ENCODE results near the gene PTPRN2.
"Not testable (repeated sequence)": the region's sequence is repeated elsewhere in the genome, so short reads cannot be mapped to it uniquely, and the experiment has no call there.

The PTPRN2 gene

GRCh38 chr7:157994319-157994718 lies 593.3 kb downstream of the PTPRN2 start:
- DNase-seq (ENCODE audit: low read depth), result no peak

DNA sequence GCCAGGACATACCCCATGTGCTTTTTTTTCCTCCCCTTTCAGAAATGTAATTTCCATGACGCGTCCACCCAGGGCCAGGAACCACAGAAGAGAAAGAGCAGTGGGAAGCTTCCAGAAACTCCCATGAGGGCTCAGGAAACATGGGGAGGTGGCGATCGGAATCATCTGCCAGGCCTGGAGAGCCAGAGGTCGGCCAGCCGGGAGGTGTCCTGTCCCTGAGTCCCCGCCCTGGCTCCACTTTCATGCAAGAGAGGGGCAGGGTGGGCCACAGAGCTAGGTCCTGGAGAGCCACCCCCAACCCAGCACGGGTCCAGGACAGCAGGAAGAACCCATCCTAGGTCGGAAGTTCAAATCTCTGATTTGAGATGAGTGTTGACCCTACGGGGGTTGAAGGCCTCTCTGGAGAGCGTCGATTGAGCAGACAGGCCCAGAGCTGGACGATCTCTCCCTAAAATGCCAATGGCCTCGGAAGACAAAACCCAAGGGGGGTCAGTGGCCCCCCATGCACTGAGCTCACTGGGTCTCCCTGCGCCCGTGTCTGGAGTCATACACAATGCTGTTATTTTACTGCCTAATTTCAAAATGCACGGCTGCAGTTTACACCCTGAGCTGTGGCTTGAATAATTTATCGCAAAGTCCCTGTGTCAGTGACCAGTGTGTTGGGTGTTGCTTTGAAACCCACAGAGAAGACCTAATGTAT lies 594.1 kb downstream of the PTPRN2 start:
- DNase-seq (ENCODE audit: low read depth), result no peak

GRCh38 chr7:157992511-157993160 lies 595.0 kb downstream of the PTPRN2 start:
- DNase-seq (ENCODE audit: low read depth), result no peak

DNA sequence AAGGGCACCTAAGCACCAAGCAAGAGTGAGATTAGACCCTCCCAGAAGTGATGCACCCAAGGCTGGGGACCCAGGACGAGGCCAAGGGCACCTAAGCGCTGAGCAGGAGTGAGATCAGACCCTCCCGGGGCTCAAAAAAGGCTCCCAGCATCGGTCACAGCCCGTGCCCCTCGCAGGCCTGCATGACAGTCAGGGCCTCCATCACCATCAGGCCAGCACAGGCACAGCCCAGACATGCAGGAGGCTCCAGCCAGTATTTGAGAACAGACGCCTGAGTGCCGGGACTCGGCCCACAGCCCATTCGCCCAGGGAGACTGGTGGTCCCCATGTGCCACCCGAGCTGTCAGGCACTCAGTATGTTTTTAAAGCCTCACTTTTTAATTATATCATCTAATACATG lies 595.9 kb downstream of the PTPRN2 start:
- no peak for DNase-seq (ENCODE audit: low read depth)

DNA sequence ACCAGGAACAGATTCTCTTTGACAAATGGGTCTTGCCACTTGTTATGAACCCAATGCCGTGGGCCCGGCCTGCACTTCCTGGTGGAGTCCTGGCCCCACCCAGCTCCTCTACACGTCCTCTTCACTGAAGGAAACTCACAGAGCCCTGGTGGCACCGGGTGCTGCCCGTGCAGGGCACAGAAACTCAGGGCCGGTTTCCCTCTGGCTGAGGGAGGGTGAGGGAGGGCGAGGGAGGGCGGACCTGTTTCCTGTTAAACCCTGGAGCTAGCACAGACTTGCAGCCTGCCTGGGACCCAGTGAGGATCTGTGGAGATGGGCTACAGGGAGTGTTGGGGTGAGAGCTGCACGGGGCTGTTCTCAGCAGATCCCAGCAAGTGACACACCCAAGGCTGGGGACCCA lies 596.3 kb downstream of the PTPRN2 start:
- no peak for DNase-seq (ENCODE audit: low read depth)

DNA sequence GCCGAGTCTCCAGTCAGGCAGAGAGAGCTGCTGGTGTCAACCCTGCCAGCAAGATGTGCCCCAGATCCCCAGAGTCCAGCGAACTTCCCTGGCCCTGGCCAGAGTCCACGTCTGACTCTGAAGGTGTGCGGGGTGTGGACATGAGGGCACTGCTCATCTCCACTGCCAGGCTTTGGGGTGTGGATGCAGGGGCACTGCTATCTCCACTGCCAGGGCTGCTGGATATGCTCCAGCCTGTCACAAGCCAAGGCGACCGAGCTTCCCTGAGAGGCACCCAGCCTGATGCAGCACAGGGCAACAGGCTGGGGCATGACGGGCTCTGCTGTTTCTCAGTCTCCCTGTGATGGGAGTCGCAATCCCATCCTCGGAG lies 596.8 kb downstream of the PTPRN2 start:
- DNase-seq (ENCODE audit: low read depth), result no peak

GRCh38 chr7:157990226-157990880 lies 597.3 kb downstream of the PTPRN2 start:
- DNase-seq (ENCODE audit: low read depth), result no peak

DNA sequence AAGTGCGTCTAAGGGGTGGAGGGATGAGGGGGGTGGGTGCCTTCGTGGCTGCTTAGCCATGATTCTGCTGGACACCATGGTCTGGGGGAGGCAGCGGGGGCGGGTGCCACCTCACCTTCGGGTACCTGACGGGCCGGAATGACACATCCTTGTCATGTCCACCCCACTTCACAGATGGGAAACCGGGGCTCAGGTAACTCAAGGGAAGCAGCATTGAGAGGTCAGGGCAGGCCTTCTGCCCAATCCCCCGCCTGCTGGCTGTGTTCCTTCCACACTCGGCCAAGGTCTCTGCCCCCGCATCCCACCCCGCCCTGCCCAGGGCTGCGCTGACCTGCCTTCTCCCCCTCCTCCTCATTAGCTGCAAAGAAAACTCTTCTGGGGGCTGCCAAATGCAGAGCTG lies 598.0 kb downstream of the PTPRN2 start:
- DNase-seq (ENCODE audit: low read depth), result no peak

- no peak for DNase-seq (ENCODE audit: low read depth)
Observed at GRCh38 chr7:157987906-157988305, 599.7 kb downstream of the PTPRN2 start.

DNA sequence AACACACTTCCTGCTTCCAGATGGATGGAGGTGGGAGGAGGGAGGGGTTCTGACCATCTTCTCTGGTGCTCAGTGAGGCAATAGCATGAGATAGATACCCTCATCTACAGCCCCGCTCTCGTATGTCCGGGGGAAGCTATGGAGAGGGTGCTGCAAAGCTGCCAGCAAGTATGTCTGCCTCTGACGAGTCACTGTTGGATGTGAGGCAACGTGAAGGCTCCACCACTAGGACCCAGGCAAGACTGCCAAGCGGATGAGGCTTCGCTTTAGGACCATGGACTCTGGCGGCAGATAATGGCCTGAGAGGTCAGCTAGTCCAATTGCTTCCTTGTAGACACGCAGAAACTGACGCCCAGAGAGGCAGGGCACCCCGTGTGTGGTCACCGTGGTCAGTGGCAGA lies 601.6 kb downstream of the PTPRN2 start:
- no peak for DNase-seq (ENCODE audit: low read depth)

GRCh38 chr7:157985636-157986035 lies 602.0 kb downstream of the PTPRN2 start:
- no peak for DNase-seq (ENCODE audit: low read depth)

- DNase-seq (ENCODE audit: low read depth), result no peak
Observed at GRCh38 chr7:157984423-157985163, 603.0 kb downstream of the PTPRN2 start.

GRCh38 chr7:157983502-157984422 lies 603.9 kb downstream of the PTPRN2 start:
- DNase-seq (ENCODE audit: low read depth), result no peak

DNA sequence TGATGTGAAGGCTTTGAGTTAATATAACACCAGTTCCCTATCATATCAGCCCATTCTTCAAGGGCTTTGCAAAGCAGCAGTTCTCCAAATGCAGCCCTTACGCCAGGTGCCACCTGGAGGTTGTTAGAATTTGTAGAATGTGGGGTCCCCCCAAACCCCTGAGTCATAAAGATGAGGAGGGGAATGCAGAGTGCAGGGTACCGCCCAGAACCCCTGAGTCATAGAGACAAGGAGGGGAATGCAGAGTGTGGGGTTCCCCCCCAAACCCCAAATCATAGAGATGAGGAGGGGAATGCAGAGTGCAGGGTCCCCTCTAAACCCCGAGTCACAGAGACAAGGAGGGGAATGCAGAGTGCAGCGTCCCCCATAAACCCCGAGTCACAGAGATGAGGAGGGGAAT lies 605.8 kb downstream of the PTPRN2 start:
- DNase-seq (ENCODE audit: low read depth), result no peak

GRCh38 chr7:157980774-157981173 lies 606.8 kb downstream of the PTPRN2 start:
- DNase-seq (ENCODE audit: low read depth), result no peak

DNA sequence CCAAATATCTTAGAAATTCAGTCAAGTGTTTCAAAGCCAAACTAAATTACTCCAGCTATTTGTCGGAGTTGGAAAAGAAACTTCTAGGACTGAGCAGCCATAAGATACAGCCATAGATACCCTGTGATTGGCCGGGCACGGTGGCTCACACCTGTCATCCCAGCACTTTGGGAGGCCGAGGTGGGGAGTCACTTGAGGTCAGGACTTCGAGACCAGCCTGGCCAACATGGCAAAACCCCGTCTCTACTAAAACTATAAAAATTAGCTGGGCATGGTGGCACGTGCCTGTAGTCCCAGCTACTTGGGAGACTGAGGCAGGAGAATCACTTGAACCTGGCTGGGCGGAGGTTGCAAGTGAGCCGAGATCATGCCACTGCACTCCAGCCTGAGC lies 607.3 kb downstream of the PTPRN2 start:
- not testable (repeated sequence) for DNase-seq (ENCODE audit: low read depth)

DNA sequence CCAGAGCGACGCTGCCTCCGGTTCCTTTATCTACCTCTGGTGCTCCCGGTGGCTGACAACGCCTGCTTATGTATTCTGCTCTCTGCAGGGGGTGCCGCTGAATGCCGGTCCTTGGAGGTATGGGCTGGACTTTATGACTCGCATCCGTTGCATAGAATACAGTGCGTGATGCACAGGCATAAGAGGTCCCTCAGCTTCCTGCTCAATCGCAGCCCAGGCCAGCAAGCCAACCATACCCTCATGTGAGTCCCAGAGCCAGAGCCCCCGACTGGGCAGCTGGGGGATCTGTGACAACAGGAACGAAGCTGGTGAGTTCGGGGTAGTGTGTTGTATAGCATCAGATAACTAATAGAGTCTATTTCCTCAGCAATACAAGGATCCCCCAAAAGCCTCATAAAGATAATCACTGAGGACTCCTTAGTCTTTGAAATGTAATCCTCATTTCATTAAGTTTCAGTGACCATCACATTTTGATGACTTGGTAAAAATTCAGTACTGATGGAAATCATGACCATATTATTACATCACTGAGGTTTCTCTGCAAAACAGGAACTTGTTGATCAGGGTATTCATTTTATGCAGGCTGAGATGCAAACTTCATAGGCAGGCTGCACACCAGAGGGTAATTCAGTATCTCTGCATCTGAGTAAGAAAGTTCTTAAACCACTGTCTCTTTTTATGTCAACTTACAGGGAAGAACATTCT lies 607.8 kb downstream of the PTPRN2 start:
- no peak for DNase-seq (ENCODE audit: low read depth)

DNA sequence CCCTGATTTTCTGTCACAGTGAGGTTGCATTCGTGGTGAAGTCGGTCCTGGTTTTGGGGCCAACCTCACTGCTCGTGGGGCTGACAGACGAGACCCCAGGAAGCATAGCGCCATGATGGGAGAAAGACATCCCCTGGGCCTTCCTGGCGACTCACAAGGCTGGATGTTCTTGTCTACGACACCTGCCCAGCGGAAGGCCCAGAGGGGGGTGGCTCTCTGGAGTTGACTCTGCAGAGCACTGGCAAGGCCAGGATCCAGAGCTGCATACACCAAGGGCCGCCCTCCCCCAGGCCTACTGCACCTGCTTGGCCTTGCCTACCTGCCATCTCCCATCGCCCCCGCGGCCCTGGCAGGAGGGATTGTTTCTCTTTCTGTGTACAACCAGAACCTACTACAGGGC lies 608.9 kb downstream of the PTPRN2 start:
- no peak for DNase-seq (ENCODE audit: low read depth)

- no peak for DNase-seq (ENCODE audit: low read depth)
Observed at GRCh38 chr7:157977717-157978496, 609.7 kb downstream of the PTPRN2 start.

DNA sequence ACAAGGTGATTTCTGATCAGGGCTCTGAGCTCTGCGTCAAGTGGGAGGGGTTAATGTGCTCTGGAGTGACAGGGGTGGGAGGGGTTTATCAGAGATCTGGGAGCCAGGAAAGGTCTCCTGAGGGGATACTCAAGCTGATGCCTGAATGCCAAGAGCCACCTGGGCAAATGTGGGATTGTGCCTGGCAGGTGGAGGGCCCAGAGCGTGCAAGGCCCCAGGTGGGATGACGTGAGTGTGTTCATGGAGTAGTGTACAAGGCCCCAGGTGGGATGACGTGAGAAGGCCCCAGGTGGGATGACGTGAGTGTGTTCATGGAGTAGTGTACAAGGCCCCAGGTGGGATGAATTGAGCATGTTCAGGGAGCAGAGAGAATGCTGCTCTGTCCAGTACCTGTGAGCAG lies 610.3 kb downstream of the PTPRN2 start:
- no peak for DNase-seq (ENCODE audit: low read depth)

Data from stimulated activated CD4-positive, alpha-beta T cell treated with anti-CD3 and anti-CD28 coated beads, Interleukin-2, amount 100 ng/mL, for 4 hours (primary cell).